Stimulated activated CD8-positive, alpha-beta memory T cell treated with anti-CD3 and anti-CD28 coated beads, Interleukin-12 subunit alpha, Interleukin-12 subunit beta, amount 100 ng/mL, for 1 hour (primary cell): ENCODE measurements around the gene ANKRD53.

Experiments
- DNase-seq: peaks from one replicate; pipeline ENCODE4 v3.0.0-alpha.2; 2020; ENCODE audit warnings: low read depth

ANKRD53 gene, protein sequence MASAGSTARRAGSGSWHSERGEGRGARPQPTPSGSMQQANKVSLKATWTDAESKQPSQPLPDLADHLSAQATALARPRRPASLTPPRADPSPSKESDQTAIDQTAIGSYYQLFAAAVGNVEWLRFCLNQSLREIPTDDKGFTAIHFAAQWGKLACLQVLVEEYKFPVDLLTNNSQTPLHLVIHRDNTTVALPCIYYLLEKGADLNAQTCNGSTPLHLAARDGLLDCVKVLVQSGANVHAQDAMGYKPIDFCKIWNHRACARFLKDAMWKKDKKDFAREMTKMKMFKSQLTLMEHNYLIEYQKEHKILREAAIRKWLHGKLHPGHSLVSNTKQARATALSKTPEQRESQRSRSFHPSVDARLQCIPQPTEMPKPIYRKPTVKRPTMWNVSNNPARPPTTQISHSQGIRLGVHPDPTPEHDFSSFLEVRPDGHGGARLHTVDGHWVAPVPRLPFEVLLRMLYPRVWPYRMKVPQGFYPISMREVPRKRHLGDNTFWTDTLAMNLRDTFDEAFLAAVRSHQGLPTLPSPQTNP

DNA sequence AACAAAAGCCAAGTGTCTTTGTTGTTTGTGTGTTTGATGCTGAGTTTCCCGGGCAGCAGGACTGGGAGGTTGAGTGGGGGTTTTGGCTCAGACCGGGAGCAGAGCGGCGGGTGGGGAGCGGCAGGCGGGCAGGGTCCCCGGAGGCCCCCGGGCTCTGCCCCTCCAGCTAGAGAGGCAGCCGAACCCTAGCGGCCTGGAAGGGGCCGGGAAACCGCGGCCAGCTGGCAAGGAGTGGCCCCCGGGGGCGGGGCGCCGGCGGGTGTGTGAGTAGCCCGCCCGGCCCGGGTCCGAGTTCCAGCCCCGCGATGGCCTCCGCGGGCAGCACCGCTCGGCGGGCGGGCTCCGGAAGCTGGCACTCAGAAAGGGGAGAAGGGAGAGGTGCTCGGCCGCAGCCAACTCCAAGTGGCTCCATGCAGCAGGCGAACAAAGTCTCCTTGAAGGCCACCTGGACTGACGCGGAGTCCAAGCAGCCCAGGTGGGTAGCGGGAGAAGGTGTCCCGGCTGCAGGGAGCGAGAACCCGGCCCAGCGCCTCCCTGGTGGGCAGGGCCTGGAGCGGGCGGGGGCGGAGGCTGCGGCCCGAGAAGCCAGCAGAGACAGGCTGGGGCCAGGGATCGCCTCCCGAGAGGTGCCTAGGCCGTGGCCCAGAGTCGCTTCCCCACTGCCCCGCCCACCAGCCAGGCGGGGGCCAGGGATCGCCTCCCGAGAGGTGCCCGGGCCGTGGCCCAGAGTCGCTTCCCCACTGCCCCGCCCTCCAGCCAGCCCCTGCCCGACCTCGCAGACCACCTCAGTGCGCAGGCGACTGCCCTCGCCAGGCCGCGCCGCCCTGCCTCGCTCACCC, at the start of gene ANKRD53:
Gene ANKRD53, plus strand, starts transcription at position 290 of the 839 bp plus-strand sequence. Its CDS starts 16 bp downstream, at position 306.
- DNase-seq: no peak

DNA sequence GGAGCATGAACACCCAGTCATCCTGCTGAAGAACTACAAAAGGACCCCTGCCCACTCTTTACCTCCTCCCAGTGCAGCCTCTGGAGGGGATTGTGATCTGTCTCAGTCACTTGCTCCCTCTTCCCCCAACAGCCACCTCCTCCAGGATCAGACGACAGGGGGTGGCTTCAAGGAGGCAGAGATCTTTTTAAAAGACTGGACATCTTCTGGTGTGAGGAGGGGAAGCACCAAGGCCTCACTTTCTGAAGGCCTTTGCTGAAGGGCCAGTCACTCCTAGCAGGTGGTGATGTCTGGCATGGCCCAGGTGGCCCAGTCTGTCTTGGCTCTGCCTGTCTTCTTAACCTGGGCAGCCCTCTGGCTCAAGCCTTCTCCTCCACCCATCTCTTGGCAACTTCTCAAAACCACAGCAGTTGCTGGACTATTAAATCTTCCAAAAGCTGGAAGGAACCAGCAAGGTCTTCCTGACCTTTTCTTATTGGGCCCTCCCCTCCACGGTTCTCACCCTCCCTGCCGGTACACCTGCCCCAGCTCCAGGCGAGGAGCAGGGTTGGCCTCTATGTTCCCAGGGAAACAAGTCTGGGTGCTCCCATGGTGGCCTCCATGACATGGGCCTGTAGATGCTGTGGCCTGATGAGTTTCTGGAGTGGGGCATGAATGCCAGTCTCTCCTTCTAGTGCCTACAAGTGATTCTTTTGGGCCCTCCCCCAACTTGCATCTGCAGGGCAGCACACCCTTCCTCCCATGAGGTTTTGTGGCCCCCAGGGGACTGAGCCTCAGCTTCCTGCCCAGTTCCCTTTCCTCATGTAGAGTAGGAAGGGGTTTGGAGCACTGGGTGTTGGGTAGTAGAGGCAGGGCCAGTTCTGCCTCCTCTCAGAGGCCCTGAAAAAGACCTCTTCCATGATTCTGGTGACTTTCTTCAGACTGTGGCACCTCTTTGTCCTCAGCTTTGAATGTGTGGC, 47.8 kb upstream of the ANKRD53 start:
- no peak for DNase-seq

DNA sequence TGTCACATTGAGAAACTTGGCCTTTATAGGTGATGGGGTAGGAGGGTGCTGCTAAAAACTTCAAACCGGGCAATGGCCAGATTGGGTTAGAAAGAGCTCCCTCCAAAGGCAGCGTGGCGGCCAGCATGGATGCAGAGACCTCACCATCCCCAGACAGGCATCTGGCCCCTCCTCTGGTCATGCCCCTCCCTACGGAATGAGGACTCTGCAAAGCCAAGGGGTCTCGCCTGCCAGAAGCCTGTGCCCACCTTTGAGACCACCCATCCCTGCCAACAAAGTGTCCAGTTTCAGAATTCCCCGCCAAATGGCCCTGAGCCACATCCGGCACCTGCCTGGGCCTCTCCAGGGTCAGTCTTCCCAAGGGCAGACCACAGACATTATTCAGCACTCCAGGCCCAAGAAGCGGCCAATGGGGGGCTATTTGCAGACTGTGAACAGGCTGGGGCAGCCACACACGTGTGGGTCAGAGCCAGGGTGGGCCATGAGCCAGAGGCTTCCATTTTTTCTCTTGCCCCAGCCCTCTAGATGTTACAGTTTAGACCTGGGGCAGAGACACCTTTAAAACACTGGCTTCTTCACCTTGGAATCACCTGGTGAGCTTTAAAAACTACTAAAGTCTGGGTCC, 46.9 kb upstream of the ANKRD53 start:
- DNase-seq: no peak

DNA sequence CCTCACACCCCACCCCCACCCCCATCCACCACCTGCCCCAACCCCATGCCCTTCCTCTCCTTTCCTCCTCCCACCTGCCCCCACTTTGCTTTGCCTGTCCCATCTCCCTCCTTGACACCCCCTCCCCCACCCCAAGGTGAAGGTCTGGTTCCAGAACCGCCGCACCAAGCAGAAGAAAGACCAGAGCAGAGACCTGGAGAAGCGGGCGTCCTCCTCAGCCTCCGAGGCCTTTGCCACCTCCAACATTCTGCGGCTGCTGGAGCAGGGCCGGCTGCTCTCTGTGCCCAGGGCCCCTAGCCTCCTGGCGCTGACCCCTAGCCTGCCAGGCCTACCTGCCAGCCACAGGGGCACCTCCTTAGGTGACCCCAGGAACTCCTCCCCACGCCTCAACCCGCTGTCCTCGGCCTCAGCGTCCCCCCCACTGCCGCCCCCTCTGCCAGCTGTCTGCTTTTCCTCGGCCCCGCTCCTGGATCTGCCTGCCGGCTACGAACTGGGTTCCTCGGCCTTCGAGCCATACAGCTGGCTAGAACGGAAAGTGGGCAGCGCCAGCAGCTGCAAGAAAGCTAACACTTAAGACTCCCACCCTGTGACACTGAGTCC, 45.7 kb upstream of the ANKRD53 start:
- DNase-seq: no peak

DNA sequence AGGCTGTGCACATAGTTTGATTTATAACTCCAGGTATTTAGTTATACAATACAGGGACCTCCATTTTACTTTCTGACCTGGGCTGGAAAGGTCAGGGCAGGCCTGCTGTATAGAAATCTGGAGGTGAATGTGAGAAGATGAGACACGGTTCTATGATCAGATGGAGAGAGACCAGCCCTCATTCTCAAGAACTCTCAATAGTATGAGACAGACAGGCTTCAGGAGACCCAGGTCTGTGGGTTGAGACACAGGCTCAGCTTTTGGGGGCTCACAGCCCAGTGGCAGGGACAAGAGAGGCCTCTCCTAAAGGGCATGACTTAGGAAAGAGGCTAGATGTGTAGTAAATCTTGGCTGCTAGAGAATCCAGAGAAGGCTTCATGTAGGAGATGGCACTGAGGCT, 43.4 kb upstream of the ANKRD53 start:
- no peak for DNase-seq

DNA sequence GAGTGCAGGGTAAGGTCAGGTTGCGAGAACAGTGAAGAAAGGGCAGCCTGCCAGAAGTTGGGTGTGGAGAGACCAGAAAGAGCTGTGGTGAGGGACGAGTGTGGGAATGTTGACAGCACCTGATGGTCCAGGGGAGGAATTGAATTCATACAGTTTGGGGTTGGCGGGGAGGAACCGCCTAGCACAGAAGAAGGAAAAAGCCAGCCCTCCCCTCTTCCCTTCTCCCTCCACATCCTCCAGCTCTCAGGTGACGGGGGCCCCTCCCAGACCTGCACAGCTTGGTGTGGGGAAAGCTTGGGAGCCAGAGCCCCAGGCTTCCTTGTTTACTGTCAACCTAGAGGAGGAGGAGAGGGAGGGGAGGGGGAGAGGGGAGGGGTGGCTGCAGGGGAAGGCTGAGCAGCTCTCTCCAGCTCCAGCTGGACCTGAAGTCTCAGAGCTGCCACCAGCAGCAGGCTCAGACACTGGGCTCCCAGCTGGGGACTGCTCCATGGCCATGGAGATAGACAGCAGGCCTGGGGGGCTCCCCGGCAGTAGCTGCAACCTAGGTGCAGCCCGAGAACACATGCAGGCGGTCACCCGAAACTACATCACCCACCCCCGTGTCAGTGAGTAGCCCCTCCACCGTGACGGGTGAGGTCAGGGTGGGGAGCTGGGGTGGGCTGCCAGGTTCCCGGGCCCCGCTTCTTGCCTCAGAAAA, 42.8 kb upstream of the ANKRD53 start, which contains the start of gene ATP6V1B1:
Gene ATP6V1B1, plus strand, starts transcription at position 433 of the 697 bp plus-strand sequence. Its CDS starts 55 bp downstream, at position 488.
- DNase-seq: no peak

DNA sequence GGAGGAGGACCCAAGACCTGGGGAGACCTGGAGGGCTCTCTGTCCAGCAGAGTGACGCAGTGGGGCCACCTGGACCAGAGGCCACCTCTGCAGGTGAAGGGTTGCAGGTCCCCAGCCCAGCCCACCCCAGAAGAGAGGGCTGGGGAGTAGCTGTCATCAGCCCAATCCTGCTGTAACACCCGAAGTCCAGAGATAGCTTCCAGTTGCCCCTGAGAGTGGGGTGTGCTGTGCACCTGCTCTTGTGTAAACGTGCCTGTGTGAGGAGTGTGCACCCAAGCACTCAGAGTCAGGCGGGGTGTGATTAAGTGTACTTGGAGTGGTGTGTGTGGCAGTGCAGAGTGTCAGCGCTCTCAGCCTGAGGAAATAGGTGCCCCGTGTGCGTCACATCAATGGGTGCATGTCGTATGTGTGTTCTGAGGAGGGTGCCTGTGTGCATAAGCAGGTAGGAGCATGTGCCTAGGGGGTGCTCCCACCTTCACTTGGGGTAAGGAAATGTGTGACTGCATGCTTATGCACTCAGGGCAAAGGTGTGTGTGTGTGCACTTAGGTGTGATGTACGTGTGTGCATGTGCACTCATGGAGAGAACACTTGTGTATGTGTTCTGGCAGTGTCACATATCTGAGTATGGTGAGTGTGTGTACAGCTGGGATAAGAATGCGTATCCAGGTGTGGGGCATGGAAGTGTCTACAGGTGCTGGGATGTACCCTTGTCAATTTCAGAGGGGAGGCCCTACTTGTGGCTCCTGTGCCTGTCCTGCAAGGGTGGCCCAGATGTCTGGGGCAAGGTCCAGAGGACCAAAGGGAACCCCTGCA, 42.1 kb upstream of the ANKRD53 start:
- no peak for DNase-seq

DNA sequence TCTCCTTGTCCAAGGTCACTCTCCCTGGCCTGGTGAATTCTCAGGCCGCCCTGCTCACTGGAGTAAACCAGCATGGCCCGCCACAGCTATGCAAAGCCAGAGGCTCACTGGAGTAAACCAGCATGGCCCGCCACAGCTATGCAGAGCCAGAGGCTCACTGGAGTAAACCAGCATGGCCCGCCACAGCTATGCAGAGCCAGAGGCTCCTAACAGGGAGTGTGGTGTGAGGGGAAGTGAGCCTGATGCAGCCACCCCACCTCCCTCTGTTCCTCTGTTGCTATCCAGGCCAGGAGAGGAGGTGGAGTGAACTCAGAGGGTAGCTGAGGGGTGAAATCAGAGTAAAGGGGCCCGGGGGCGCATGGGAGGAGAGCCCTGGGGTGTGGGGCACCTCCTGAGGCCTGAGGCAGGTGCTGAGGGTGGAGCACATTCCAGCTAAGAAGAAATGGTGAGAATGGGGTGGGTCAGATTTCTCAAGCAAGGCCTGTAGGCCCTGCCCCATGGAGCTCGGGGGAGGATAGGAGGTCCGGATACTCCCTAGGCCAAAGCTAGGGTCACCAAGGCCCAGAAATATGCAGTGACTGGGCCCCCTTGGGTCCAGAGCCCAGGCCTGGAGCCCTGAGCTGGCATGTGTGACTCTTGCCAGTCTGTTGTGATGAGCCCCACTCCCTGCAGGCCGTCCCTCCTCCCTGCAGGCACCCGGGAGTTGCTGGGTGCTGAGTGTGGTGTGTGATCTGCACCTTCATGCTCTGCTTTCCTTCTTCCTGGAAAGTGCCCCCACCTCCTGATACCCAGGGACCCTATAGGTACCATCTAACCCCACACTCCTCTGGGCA, 41.2 kb upstream of the ANKRD53 start:
- DNase-seq: no peak

DNA sequence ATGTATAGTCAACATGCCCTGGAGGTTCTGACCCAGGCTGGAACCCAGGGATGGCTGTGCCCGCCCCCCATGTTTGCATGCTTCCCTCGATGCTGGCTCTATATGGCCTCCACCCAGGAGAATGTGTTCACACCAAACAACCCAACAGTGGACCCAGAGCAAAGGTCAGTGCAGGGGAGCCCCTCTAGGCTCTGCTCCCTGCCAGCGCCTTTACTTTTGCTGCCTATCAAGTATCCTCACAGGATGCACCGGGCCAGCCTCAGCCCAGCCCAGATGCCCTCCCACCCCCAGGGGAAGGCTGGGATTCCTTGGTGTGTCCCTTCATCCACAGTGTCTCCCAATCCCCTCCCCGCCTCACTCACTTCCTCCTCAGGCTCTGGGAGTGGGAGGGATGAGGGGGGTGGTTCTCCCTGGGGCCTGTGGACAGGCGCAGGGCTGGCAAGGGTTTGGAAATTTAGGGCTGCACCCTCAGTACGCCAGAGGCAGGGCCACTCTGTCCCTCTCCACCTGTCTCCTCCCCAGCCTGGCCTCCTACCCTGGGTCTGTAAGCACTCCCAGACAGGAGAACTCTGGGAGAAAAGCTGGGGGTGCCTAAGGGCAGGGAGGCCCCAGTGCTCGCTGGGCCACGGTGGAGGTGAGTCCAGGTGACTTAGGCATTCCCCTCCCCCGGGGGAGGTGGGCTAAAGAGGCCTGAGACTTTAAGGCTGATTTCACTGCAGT, 40.4 kb upstream of the ANKRD53 start:
- DNase-seq: no peak

DNA sequence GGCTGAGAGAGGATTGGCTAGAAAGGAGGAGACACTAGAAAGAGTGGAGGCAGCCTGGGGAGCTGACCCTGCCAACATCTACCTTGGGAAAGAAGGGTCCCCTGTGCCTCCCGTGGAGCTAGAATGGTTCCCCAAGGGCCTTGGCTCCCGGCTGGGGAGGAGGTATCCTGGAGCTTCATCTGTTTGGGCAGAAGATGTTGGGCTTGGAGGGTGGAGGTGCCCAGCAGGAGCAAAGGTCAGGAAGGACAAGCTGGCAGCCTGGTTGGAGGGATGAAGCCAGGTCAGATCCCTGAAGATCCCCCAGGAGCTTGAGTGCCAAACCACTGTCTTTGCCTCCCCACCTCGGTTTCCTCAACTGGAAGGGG, 39.9 kb upstream of the ANKRD53 start:
- no peak for DNase-seq

DNA sequence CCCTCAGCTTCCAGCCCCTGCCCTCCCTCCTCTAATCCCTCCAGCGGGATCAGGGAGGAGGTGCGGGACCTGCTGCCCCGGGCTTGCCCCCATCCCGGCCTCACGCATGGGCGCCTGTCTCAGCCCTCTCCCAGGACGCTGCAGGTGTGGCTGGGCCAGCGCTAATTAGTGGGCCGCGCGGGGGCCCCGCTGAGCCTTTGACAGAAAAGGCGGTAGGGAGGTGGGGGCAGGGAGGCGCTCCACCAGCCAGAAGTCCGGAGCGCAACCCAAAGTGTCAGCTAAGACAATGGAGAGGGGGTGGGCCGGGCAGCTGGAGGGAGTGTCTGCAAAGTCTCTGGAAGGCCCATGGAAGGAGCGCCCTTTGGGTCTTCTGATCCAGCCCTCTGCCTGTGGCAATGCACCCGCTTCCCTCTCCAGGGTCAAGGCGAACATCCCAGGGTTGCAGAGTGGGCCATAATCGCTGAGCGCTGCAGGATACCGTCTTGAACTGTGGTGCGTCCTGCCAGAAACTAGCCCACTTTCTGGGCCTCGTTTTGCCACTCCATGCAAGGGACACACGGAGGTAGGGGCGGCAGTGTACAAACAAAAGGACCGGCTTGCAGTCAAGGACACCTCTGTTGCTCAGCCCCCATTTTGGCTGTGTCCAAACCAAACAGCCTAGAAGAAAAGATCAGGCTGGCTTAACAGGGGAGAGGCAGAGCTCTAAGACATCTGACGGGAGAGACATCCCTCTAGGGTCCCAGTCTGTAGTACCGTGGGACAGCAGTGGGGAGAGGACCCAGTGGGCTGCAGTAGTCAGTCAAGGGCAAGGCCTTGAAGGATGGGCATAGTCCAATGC, 39.2 kb upstream of the ANKRD53 start:
- no peak for DNase-seq

DNA sequence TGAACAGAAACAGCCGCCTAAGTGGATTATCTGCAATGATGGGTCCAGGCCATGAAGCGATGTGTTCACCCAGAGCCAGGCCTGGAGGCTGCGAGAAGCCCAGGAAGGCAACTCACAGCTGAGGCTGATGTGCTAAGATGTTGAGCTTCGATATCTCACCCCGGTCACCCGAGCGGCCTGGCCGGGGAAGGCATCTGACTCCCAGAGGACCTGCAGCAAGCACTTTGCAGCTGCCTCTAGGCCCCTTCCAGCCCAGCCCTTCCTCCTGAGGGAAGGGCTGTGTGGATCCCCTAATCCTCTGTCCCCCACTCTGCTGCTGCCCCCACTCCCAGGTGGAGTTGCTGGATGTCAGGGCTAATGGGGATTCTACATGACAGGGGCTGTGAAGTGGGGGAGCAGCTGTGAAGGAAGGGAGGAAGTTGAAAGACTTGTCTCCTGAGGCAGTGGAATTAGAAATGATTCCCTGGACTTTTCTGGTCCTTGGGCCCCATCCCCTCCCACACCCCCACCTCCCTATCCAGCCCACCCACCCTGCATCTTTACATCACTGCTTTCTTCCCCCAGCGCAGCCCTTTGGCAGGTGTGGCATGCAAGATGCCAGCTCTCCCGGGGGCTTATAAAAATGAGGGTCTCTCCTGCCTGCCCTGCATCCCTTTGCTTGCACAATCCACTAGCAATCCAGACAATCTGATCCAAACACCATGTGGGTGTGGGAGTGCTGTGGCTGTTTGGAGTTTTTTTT, 38.4 kb upstream of the ANKRD53 start:
- DNase-seq: no peak

DNA sequence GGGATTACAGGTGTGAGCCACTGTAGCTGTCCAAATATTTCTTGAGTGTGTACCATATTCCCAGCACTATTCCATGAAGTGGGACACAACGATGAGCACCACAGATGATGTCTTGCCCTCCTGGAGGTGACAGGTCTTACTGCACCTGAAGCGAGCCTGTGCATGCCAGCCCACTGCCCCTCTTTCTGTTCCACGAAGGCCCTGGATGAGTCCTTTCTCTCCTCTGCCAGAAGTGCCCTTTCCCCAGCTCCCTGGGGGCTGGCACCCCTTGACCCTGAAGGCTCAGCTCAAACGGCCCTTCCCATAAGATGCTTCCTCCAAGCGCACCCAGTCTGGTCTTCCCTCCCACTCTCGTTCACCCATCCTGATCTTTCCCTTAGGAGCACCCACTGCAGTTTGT, 37.2 kb upstream of the ANKRD53 start:
- DNase-seq: no peak

DNA sequence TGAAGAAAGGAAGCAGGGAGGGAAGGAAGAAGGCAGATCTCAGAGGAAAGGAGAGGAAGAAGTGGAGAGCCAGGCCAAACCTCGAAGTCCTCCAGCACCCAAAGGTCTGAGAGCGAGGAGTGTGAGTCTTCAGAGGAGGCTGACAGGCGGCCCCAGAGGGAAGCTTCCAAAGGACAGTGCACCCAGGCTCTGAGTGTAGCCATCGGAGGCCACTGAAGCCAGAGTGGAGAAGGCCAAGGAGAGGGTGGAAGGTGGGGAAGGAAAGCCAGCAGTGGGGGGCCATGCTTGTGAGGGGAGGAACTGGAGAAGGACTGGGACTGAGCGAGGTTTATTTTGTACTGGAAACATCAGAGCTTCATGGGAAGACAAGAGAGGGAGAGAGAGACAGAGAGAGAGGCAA, 36.7 kb upstream of the ANKRD53 start:
- DNase-seq: no peak

DNA sequence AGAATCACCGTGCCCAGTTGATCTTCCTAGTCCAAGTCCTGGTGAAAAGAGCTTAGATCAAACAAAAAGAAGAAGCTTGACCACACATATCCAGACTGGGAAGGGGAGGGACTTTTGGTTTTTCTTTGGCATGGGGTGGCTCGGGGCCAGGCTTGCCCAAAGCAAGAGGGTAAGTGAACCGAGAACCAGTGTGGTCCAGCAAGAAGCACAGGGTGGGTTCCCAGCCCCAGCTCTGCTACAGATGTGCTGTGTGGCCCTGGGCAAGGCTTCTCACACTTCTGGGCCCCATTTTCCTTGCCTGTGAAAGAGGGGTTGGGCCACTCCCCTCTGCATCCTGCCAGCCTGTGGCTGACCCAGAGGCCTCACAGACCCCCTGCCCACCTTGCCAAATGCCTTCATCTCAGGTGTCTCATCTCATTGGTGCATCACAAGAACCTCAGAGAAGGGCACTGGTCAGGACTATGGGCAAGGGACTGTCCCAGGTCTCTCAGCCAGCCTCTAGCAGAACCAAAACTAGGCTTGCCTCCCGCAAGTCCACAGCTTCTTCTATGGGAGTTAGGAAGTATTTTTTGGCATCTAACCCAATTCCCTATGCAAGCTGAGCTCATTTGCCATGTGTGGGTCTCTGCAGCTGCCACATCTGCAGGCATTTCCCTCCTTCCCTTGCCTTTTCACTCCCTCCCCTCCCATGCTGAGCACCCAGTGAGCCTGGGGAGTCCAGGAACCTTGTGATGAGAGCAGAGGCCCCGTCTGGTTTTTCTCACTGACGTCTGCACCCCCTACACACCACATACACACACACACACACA, 35.8 kb upstream of the ANKRD53 start:
- DNase-seq: no peak
